ENCODE measurements around the gene CHDH. TPM values are rescaled to one million over a fixed set of nuclear protein-coding genes. Genes with fewer than 3 reads are reported as not detected.

The CHDH gene
- total and polyA plus RNA-seq, 2 donors (not counting 3 experiments of a cell fraction or from before 2014, with no cell fraction given), result 0.04 to 0.06 TPM

DNA sequence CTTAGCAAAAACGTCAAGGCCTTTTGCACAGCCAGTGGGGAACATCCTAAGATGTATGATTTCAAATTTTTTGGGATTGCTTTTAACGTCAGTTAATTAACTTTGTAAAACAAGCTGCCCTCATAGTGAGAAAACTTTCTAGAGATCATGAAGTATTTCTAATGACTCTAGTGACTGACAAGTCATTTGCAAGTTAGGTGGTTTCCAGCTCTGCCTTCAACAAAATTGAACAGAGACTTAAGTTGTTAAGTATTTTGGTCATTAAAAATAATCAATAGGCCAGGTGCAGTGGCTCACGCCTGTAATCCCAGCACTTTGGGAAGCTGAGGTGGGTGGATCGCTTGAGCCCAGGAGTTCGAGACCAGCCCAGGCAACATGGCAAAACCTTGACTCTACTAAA, 71.2 kb downstream of the CHDH start:
- BruUV-seq (replicated peaks), result no TSS peak
- Histone ChIP-seq H2AFZ (ENCODE audit: low read depth, low read length) (no peak overlapping the region), H4K20me1 (replicated peaks; ENCODE audit: control insufficient read depth, extremely low read depth, insufficient read depth, low read length) (no peaks in the 10 kb centered on the region), H3K4me2 (ENCODE audit: insufficient read depth, low read length) (no peak overlapping the region), H3K9me1 (replicated peaks; ENCODE audit: control insufficient read depth, extremely low read depth, insufficient read depth, low read length) (no peaks in the 10 kb centered on the region), H3K36me3 (ENCODE audit: control insufficient read depth in 2 of 2, extremely low read depth in 1 of 2, insufficient read depth in 2 of 2, low read length in 2 of 2) (no peaks in the 10 kb centered on the region), H3K27me3 (ENCODE audit: control insufficient read depth in 2 of 2, insufficient read depth in 2 of 2, low read length in 2 of 2) (no peaks in the 10 kb centered on the region), H3K4me3 (replicated peaks in 1 of 3; ENCODE audit: insufficient read depth in 1 of 3, low read depth in 1 of 3, low read length in 3 of 3) (no peak overlapping the region), H3K27ac (ENCODE audit: insufficient read depth, low read depth, low read length) (no peak overlapping the region), H3K9me3 (replicated peaks; ENCODE audit: control insufficient read depth, insufficient read depth, low read length) (no peaks in the 10 kb centered on the region), H3K9ac (replicated peaks; ENCODE audit: extremely low read depth, insufficient read depth, low read length) (no peak overlapping the region), H3K4me1 (ENCODE audit: control insufficient read depth, extremely low read depth, insufficient read depth, low read length) (no peaks in the 10 kb centered on the region), H3K79me2 (ENCODE audit: control insufficient read depth, insufficient read depth, low read length) (no peaks in the 10 kb centered on the region)
- TF ChIP-seq EZH2 (IDR thresholded peaks at IDR 0.05; ENCODE audit: borderline replicate concordance, low read depth, low read length, severe bottlenecking), result no peak
- no peak for TF ChIP-seq FOS (IDR thresholded peaks at IDR 0.05; ENCODE audit: borderline replicate concordance, insufficient read depth, low read length)
- TF ChIP-seq POLR2AphosphoS5 (IDR thresholded peaks at IDR 0.05; ENCODE audit: insufficient read depth, low read depth, low read length), result no peak
- TF ChIP-seq POLR2A (IDR thresholded peaks at IDR 0.05; ENCODE audit: low read depth, low read length), result no peak
- dilution Hi-C loops (cut with MboI; ENCODE audit: extremely low pct_ligation_motif_present, low sequenced_read_pairs) (no loop called here), intact Hi-C loops (cut with micrococcal nuclease) (no loop called here)
- FAIRE-seq (no peak), DNase-seq (ENCODE audit: low read depth, low spot score) (no peak)
- ChIA-PET POLR2A (no interaction called here), CTCF (no interaction called here)

DNA sequence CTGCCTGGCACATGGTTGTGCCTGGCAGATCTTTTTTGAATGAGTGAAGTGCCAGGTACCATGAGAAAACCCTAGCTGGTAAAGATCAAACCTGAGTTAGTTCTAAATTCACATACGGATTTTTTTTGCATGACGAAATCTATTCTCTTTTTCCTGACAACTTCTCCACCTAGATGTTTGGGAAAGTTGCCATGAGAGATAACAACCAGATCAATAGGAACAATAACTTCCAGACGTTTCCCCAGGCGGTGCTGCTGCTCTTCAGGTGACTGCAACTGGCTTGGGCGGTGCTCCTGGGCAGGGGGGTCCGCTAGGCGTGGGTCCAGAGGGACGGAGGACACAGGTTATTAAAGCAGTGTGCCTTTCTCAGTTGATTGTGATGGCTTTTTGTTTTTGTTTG, 71.8 kb downstream of the CHDH start:
- H3K9me3 ChIP-seq (replicated peaks; ENCODE audit: control insufficient read depth, insufficient read depth, low read length), result no peaks in the 10 kb centered on the region
- intact Hi-C loops (cut with micrococcal nuclease) (no loop called here), dilution Hi-C loops (cut with MboI; ENCODE audit: extremely low pct_ligation_motif_present, low sequenced_read_pairs) (no loop called here)
- H4K20me1 ChIP-seq (replicated peaks; ENCODE audit: control insufficient read depth, extremely low read depth, insufficient read depth, low read length), result no peaks in the 10 kb centered on the region
- H3K4me2 ChIP-seq (ENCODE audit: insufficient read depth, low read length), result no peak overlapping the region
- DNase-seq (ENCODE audit: low read depth, low spot score) (no peak), FAIRE-seq (no peak)
- ChIA-PET POLR2A (no interaction called here), CTCF (no interaction called here)
- no peak overlapping the region for H3K27ac ChIP-seq (ENCODE audit: insufficient read depth, low read depth, low read length)
- H3K9me1 ChIP-seq (replicated peaks; ENCODE audit: control insufficient read depth, extremely low read depth, insufficient read depth, low read length), result no peaks in the 10 kb centered on the region
- H3K36me3 ChIP-seq (ENCODE audit: control insufficient read depth in 2 of 2, extremely low read depth in 1 of 2, insufficient read depth in 2 of 2, low read length in 2 of 2), result no peaks in the 10 kb centered on the region
- TF ChIP-seq POLR2AphosphoS5 (IDR thresholded peaks at IDR 0.05; ENCODE audit: insufficient read depth, low read depth, low read length) (no peak), EZH2 (IDR thresholded peaks at IDR 0.05; ENCODE audit: borderline replicate concordance, low read depth, low read length, severe bottlenecking) (no peak), POLR2A (IDR thresholded peaks at IDR 0.05; ENCODE audit: low read depth, low read length) (no peak)
- TF ChIP-seq, protein P1, sequence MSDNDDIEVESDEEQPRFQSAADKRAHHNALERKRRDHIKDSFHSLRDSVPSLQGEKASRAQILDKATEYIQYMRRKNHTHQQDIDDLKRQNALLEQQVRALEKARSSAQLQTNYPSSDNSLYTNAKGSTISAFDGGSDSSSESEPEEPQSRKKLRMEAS (IDR thresholded peaks at IDR 0.05; ENCODE audit: insufficient read depth, insufficient read length), result no peak
- no peaks in the 10 kb centered on the region for H3K27me3 ChIP-seq (ENCODE audit: control insufficient read depth in 2 of 2, insufficient read depth in 2 of 2, low read length in 2 of 2)
- H2AFZ ChIP-seq (ENCODE audit: low read depth, low read length), result no peak overlapping the region
- H3K9ac ChIP-seq (replicated peaks; ENCODE audit: extremely low read depth, insufficient read depth, low read length), result no peak overlapping the region
- BruUV-seq (replicated peaks), result no TSS peak
- H3K4me1 ChIP-seq (ENCODE audit: control insufficient read depth, extremely low read depth, insufficient read depth, low read length), result no peaks in the 10 kb centered on the region
- H3K79me2 ChIP-seq (ENCODE audit: control insufficient read depth, insufficient read depth, low read length), result no peaks in the 10 kb centered on the region
- H3K4me3 ChIP-seq (replicated peaks in 1 of 3; ENCODE audit: insufficient read depth in 1 of 3, low read depth in 1 of 3, low read length in 3 of 3), result no peak overlapping the region
